Measurements from ENCODE around the gene RNF4.
"Not testable (repeated sequence)": the region's sequence is repeated elsewhere in the genome, so short reads cannot be mapped to it uniquely, and the experiment has no call there.

Gene RNF4

GRCh38 chr4:2462218-2462991 is 6.5 kb upstream of the RNF4 start:
- peak; percentile 92 for DNase-seq (ENCODE audit: low spot score)
- TF ChIP-seq CTCF (IDR thresholded peaks at IDR 0.05; ENCODE audit: extremely low read depth, missing control alignments) = peak; percentile 36

GRCh38 chr4:2462992-2463762 is 5.7 kb upstream of the RNF4 start:
- no peak for DNase-seq (ENCODE audit: low spot score)
- TF ChIP-seq CTCF (IDR thresholded peaks at IDR 0.05; ENCODE audit: extremely low read depth, missing control alignments) = no peak

GRCh38 chr4:2465032-2465431 is 3.9 kb upstream of the RNF4 start:
- no peak for TF ChIP-seq CTCF (IDR thresholded peaks at IDR 0.05; ENCODE audit: extremely low read depth, missing control alignments)
- DNase-seq (ENCODE audit: low spot score) = no peak

GRCh38 chr4:2465544-2465943 is 3.4 kb upstream of the RNF4 start:
- not testable (repeated sequence) for DNase-seq (ENCODE audit: low spot score)

- TF ChIP-seq CTCF (IDR thresholded peaks at IDR 0.05; ENCODE audit: extremely low read depth, missing control alignments) = no peak
- peak; percentile 82 for DNase-seq (ENCODE audit: low spot score)
Observed at GRCh38 chr4:2469192-2469984, 482 bp downstream of the RNF4 start.

- DNase-seq (ENCODE audit: low spot score) = no peak
- TF ChIP-seq CTCF (IDR thresholded peaks at IDR 0.05; ENCODE audit: extremely low read depth, missing control alignments) = no peak
Observed at GRCh38 chr4:2470791-2471190, 1.9 kb downstream of the RNF4 start.

- no peak for DNase-seq (ENCODE audit: low spot score)
- no peak for TF ChIP-seq CTCF (IDR thresholded peaks at IDR 0.05; ENCODE audit: extremely low read depth, missing control alignments)
Observed at GRCh38 chr4:2472187-2472586, 3.3 kb downstream of the RNF4 start.
